GM21529 (cell line): ENCODE measurements around the gene GRIK3.

Source experiments
- ATAC-seq: cut with Tn5 transposase; IDR thresholded peaks from one replicate; pipeline ENCODE4 v1.9.1; 2021; ENCODE audit not compliant: unreplicated experiment

GRIK3 gene

GRCh38 chr1:36982709-36983108 lies 51.6 kb downstream of the GRIK3 start:
- ATAC-seq = no peak

- no peak for ATAC-seq
Measured at GRCh38 chr1:36981771-36982622, 52.3 kb downstream of the GRIK3 start.

- ATAC-seq = no peak
Measured at GRCh38 chr1:36981126-36981525, 53.2 kb downstream of the GRIK3 start.

GRCh38 chr1:36977731-36978406 lies 56.4 kb downstream of the GRIK3 start:
- no peak for ATAC-seq

GRCh38 chr1:36975642-36976041 lies 58.7 kb downstream of the GRIK3 start:
- ATAC-seq = no peak

DNA sequence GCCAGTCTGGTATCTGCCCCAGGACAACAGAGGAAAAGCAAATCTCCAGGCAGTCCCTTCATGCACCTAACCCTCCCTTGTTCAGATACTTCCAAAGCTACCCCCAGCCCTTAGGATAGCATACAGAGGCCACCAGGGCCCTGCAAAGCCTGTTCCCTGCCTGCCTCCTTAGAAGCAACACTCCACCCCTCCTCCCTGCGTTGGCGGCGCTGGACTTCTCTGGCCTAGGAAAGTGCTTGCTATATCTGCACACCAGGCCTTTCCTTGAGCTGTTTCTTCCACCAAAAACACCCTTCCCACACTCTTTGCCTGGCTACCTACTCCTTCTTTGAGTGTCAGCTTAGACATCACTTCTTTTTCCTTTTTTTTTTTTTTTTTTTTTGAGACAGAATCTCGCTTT lies 61.3 kb downstream of the GRIK3 start:
- ATAC-seq = no peak

GRCh38 chr1:36971852-36972618 lies 62.3 kb downstream of the GRIK3 start:
- no peak for ATAC-seq

GRCh38 chr1:36968730-36969129 lies 65.6 kb downstream of the GRIK3 start:
- ATAC-seq = no peak

DNA sequence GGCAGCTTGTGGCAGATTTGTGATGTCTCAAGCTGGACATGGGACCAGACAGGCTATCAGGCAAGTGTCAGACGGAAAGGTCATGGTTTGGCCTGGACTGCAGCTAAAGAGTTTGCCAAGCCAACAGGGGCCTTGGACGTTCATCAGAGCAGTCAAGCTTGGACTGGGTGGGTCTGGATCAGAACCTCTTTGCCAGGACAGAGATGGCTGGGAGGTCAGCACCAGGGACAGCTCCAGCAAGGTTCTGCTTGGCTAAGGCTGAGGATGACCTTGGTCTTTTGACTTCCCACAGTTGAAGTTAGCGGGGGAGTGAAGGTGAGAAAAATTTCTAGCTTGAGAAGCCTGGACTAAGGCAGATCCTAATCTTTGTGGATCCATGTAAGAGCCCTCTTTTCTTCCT lies 68.1 kb downstream of the GRIK3 start:
- no peak for ATAC-seq

DNA sequence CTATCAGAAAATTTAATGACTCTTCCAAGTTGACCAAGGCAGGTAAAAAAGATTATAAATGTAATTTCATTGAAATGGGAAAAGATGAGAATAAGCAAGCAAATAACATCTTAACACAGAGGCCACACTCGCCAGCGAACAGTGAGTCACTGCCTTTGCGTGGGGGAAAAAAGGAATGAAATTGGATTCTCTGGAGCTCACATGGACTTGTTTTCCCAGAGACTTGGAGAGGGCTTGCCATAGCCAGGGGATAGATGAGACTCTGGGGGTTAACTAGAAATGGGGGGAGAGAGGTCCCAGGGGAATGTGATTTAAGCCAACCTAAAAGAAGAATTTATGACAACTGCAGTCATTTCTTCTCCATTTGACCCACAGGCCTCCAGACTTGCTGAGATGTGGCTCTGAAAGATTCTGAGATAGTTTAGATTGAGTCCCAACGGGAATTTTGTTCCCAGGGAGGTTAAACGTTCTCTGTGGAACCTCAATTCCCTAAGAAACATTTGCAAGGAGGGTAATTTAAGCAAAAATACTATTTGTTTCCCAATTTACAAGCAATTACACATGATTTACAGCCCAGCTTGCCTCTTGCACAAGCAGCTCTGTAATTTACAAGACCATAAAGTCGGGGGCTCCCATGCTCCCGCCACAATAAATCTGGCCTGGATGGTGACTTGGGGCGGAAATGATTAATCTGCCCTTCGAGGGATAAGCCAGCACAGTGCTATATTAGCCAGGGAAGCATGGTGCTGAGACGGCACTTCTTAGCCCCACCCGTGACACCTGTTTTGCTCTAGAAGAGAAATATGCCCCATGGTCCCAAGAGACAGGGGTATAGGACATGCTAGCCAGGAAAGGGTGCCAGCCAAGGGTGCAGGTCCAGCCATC lies 68.8 kb downstream of the GRIK3 start:
- no peak for ATAC-seq

- no peak for ATAC-seq
Measured at GRCh38 chr1:36964830-36965229, 69.5 kb downstream of the GRIK3 start.

- no peak for ATAC-seq
Measured at GRCh38 chr1:36963006-36963405, 71.3 kb downstream of the GRIK3 start.

DNA sequence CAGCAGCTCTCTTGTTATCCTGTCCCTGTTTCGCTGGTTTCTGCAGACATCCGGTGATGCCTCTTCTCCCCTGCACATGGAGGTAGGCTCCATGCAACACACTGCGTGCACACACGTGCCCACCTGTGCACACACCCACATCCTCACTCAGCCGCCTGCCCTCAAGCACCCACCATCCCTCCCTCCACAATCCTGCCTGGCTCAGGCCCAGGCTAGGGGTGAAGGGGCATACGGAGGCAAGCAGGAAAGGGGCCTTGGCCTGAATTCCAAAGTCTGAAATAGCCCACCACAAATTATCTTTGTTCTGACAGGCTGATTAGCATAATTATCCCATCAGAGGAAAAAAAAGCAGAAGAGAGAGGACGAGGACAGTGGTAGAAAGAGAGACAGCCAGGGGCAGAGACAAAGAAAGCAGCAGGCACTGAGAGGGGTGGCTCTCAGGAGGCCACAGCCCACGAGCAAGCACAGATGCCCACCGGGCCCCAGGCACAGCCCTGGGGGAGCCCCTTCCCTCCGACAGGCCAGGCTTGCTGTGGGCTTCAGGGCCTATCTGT lies 73.2 kb downstream of the GRIK3 start:
- no peak for ATAC-seq

DNA sequence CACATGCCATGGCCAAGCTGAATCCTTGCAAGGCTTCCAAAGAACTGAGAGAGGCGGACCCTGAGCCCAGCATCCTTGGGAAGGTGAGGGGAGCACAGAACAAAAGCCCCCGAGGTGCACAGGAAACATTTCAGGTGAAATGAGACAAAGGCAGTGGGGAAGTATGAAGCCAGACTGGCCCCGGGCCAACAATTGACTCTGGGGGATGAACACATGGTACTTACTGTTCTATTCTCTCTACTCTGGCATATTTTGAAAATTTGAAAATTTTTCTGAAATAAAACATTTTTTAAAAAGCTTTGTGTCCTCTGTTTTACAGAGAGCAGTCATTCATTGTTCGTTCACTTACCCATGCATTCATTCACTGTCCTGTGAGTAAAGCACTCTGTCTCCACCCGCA lies 77.7 kb downstream of the GRIK3 start:
- ATAC-seq = no peak

- ATAC-seq = no peak
Measured at GRCh38 chr1:36955016-36955415, 79.3 kb downstream of the GRIK3 start.

DNA sequence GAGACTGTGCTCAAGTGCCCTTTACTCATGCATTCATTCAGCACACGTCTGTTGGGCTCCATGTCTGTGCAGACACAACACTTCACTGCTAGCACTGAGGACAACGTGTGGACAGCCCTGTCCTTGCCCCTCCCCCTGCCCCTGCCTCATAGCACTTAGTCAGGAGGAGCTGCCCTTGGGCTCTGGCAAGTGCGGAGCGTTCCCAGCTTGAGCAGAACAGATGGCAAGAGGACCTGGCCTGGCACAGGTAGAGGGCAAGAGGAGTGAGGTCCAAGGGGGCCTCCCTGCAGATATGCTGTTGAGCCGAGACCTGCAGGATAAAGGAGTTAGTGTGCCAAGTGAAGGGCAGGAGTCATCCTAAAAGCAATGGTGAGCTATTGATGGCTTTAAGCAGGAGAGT lies 81.3 kb downstream of the GRIK3 start:
- ATAC-seq = no peak

DNA sequence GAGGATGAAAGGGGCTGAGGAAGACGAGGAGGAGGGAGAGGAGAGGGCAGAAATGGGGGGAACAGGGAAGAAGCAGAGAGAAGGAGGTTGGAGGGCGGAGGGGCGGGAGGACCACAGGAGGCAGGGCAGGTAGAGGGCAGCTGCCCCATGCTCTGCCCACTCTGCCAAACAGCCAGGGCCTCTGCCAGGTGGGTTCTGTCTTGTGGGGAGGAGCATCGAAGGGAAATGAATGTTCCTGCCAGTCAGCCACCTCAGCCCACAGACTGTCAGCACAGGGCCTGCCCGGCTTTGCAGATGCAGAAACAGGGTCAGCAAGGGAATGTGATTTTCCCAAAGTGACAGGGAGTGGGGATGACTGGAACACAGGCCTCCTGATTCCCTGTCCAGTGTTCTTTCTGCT lies 82.6 kb downstream of the GRIK3 start:
- no peak for ATAC-seq

DNA sequence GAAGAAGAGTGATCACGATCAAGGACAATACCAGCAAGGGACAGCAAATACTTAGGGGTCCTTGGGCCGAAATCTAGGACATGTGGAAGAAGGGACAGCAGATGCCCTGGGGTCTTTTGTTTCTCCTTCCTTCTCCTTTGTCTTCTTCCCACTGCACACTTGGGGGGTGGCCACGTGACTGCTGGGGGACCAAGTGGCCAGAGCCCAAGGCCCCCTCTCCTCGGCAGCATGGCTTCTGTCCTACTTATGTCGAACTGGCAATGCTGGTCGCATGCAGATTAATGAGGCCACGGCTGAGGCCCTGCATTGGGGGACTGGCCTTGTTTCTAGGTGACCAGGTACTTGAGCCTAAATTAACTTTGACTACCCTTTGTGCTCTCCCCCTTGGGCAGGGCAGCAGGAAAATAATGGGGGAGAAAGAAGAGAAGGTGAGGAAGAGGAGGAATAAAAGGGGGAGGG lies 83.0 kb downstream of the GRIK3 start:
- no peak for ATAC-seq

DNA sequence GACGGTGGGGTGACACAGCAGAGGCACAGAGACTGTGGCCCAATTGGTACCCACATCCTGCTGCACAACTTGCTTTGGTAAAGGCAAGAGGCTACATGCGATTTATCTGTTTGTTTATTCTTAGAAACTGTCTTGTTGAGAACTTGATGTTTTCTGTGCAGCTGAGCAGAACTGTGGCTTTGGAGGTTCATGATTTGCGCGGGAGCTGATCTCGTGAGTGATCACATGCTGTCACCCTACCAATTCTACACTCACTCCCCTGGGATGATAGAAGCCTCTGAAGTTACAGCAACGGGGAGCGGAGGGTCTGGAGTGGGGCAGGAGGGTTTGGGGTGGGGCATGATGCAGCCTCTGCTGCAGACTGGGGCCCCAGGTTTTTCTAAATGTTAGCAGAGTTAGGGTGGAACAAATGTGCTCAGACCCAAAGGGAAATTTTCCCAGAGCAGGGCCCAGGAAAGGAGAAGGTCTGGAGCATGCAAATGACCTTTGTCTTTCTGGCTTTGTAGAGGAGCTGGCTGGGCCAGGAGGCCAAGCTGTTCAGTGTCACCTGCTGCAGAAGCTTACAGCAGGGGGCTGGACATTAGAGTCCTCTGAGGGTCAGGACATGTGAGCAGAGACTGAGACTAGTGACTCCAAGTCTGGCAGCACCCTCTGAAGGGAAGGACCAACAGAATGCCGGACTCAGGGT lies 83.6 kb downstream of the GRIK3 start:
- ATAC-seq = no peak

- no peak for ATAC-seq
Measured at GRCh38 chr1:36948606-36949005, 85.7 kb downstream of the GRIK3 start.
